HG03196 (cell line): ENCODE results near the gene RAMP1.
"Not testable (repeated sequence)": the region's sequence is repeated elsewhere in the genome, so short reads cannot be mapped to it uniquely, and the experiment has no call there.

ENCODE experiments used
- ATAC-seq: cut with Tn5 transposase; IDR thresholded peaks from one replicate; pipeline ENCODE4 v1.9.1; 2021; ENCODE audit not compliant: unreplicated experiment

The RAMP1 gene

GRCh38 chr2:237943395-237944094 is 84.1 kb downstream of the RAMP1 start:
- ATAC-seq = no peak

DNA sequence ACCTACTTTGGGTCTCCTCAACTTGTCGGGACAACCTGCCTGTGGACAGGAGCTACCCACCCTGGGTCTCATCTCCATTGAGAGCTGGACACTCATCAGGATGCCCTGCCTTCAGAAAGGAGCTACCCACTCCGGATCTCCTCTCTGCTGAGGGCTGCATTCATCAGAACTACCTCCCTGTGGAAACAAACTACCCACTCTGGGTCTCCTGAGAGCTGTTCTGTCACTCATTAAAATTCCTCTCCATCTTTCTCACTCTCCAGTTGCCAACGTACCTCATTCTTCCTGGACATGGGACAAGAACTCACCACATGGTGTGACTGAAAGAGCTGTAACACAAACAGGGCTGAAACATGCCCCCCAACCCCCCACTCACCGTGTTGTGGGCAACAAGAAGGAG is 84.9 kb downstream of the RAMP1 start:
- ATAC-seq = no peak

- ATAC-seq = no peak
These were observed 87.0 kb downstream of the RAMP1 start for GRCh38 chr2:237946423-237946822.

DNA sequence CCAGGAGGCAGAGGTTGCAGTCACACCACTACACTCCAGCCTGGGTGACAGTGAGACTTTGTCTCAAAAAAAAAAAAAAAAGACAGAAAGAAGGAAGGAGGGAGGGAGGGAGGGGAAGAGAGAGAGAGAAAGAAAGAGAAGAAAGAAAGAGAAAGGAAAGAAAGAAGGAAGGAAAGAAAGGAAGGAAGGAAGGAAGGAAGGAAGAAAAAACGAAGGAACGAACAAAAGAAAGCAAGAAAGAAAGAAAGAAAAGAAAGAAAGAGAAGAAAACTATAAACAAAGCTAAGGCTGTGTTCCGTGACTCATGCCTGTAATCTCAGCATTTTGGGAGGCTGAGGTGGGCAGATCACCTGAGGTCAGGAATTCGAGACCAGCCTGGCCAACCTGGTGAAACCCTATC is 91.9 kb downstream of the RAMP1 start:
- ATAC-seq = not testable (repeated sequence)

GRCh38 chr2:237951878-237952277 is 92.5 kb downstream of the RAMP1 start:
- no peak for ATAC-seq

- ATAC-seq = no peak
These were observed 93.4 kb downstream of the RAMP1 start for GRCh38 chr2:237952851-237953250.

DNA sequence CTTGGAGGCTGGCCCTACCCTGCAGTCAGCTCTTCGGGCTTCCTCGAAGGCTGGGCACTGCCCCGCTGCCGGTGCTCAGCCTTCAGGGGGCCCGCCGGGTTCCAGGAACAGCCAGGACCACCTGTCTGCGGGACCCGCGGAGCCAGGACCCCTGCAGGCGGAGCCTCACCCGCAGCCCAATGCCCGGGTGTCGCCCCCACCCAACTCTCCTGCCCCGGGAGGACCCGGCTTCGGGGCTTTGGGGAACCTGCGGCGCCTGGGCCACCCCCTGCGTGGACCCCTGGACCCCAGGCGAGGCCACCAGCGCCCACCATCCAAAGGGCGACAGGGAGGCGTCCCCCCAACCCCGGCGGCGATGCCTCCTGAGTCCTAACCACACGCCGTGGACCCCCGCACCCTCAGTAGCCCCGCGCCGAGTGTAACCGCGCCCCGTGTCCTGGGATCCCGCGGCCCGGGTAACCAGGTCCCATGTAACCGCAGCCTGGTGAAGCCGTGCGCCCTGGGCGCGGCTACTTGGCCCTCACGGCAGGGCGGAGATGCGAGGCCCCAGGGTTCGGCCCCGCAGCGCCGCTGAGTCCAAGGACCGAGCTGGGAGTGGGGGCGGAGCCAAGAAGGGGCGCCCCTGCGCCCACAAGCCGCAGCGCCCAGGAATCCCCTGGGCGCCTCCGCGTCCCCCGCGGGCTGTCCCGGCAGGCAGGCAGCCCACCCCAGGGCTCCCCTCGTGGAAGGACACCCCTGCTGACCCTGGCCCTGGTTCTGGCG is 96.4 kb downstream of the RAMP1 start:
- no peak for ATAC-seq

DNA sequence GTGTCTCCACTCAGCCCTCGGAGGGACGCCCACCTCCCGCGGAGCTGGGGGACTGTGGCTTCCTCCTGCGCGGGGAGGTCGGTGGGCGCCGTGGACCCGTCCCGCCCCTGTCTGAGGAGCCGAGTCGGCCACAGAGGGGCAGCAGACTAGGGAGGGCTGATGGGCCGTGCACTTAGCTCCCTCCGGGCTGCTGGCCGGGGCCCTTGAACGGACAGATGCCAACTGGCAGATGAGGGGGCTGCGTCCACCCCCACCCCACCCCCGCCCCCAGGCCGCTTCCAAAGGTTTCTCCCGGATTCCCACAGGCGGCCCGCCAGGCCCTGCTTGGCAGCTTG is 96.9 kb downstream of the RAMP1 start:
- ATAC-seq = no peak

DNA sequence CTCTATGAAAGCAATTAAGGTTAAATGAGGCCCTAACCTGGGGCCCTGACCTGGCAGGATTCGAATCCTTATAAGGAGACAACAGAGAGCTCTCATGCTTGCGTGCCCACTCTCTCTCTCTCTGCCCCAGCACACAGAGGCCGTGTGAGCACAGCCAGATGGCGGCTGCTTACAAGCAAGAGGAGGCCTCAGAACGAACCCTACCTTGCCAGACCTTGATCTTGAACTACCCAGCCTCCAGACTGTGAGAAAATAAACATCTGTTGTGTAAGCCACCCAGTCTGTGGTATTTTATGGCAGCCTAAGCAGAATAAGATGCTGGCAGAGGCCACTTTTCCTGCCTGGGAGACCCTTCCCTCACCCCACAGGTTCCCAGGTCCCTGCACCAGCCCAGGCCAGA is 102.2 kb downstream of the RAMP1 start:
- no peak for ATAC-seq
